Bronchial epithelial cell (primary cell): ENCODE data around the gene PMFBP1. TPM values are rescaled to one million over a fixed set of nuclear protein-coding genes. Genes with fewer than 3 reads are reported as not detected.
A peak's percentile ranks its signal among the peaks of the same experiment; 100 is the strongest.

Source experiments
- DNase-seq: peaks from one replicate; pipeline ENCODE4 v3.0.0-alpha.2; 2010; ENCODE audit warnings: low read depth
- FAIRE-seq: peaks from 2 replicates; lab custom pipeline; 2011; peaks lifted over from hg19 to GRCh38; lab: Jason Lieb, UNC
- H3K27me3 ChIP-seq: 2 replicates; pipeline ENCODE4 v1.5.1; 2011; ENCODE audit warnings: low read length; ENCODE audit not compliant: control insufficient read depth, insufficient read depth
- H3K36me3 ChIP-seq: 2 replicates; pipeline ENCODE4 v1.5.1; 2011; ENCODE audit warnings: low read length; ENCODE audit not compliant: control insufficient read depth, insufficient read depth
- H3K4me3 ChIP-seq: 2 replicates; pipeline ENCODE4 v1.5.1; 2011; ENCODE audit warnings: mild to moderate bottlenecking, low read depth, low read length, control low read depth
- CTCF ChIP-seq: IDR thresholded peaks from 2 replicates; pipeline ENCODE4 v1.5.1; 2011; ENCODE audit warnings: mild to moderate bottlenecking, moderate library complexity, low read length, control low read depth, inconsistent platforms; ENCODE audit not compliant: insufficient read depth, severe bottlenecking
- total RNA-seq: library from RNA; depleted of rRNA; stranded (reverse); fragments of >200 nt; gene quantifications from 2 replicates; pipeline ENCODE4 v1.2.1, GENCODE V29; 2014

The PMFBP1 gene
- total RNA-seq, 1 donor from 2014 or later = 0.53 TPM

- no peak for FAIRE-seq
- no peak for DNase-seq
- no peak overlapping the region for H3K4me3 ChIP-seq
- no peak for TF ChIP-seq CTCF
- H3K27me3 ChIP-seq = no peaks in the 10 kb centered on the region
- H3K36me3 ChIP-seq = no peaks in the 10 kb centered on the region
Observed at GRCh38 chr16:72123426-72123825, 48.5 kb downstream of the PMFBP1 start.

DNA sequence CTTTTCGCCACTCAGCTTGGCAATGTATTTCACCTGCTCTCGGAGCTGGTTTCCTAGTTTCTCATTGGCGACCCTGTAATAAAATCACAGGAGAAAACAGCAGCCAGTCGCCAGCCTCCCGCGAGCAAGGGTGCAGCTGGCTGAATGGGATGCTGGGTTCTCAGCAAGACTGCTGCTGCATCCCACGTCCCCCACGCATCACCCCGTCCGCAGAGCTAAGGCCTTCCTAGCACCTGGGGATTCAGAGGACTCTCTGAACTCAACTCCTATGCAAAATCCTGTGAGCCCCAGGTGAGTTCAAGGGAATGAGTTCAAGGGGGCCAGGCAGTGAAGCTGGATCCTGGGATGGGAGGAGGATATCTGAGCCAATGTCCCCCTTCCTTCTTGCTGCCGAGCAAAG is 49.0 kb downstream of the PMFBP1 start:
- H3K36me3 ChIP-seq = no peaks in the 10 kb centered on the region
- TF ChIP-seq CTCF = no peak
- H3K4me3 ChIP-seq = no peak overlapping the region
- FAIRE-seq (no peak), DNase-seq (no peak)
- no peaks in the 10 kb centered on the region for H3K27me3 ChIP-seq

DNA sequence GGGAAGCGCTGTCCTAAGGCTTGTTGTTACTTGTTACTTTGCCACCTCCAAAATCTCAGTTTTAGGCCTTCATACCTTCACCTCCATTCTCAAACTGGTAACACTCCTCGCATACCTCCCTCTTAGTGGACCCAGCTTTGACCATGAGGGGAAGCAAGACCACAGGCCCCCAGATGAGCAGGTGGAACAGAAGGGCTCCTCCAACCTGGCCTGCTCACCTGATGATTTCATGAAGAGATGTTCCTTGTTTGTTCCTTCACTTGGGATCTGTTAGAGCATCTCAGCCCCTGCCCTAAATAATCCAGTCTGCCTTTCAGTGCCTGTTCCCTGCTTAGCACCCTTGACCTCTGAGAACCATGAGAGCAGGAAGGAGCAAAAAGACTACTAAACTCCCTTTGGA is 49.6 kb downstream of the PMFBP1 start:
- Histone ChIP-seq H3K27me3 (no peaks in the 10 kb centered on the region), H3K4me3 (no peak overlapping the region), H3K36me3 (no peaks in the 10 kb centered on the region)
- no peak for DNase-seq
- TF ChIP-seq CTCF = no peak
- FAIRE-seq = no peak

- FAIRE-seq (no peak), DNase-seq (no peak)
- no peak for TF ChIP-seq CTCF
- H3K36me3 ChIP-seq = no peaks in the 10 kb centered on the region
- H3K4me3 ChIP-seq = no peak overlapping the region
- H3K27me3 ChIP-seq = no peaks in the 10 kb centered on the region
Observed at GRCh38 chr16:72120026-72120425, 51.9 kb downstream of the PMFBP1 start.

DNA sequence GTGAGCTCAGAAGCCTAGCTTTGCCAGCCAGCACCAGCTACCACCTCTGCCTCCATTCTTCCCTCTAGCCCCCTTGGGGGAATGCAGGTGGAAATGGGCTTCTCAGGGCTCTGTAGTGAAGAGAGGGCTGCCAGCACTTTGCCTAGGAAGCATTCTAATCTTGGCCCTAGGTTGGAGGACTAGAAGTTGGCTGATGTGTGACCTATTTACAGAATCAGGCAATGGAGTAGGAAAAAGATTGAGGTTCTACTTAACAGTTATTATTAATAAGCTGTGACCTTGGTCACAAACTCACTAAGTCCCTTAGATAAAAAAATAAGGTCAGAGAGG is 58.4 kb downstream of the PMFBP1 start:
- H3K27me3 ChIP-seq = no peaks in the 10 kb centered on the region
- no peak overlapping the region for H3K4me3 ChIP-seq
- peaks cover 14% of the 10 kb centered on the region for H3K36me3 ChIP-seq
- TF ChIP-seq CTCF = no peak
- DNase-seq (no peak), FAIRE-seq (no peak)

DNA sequence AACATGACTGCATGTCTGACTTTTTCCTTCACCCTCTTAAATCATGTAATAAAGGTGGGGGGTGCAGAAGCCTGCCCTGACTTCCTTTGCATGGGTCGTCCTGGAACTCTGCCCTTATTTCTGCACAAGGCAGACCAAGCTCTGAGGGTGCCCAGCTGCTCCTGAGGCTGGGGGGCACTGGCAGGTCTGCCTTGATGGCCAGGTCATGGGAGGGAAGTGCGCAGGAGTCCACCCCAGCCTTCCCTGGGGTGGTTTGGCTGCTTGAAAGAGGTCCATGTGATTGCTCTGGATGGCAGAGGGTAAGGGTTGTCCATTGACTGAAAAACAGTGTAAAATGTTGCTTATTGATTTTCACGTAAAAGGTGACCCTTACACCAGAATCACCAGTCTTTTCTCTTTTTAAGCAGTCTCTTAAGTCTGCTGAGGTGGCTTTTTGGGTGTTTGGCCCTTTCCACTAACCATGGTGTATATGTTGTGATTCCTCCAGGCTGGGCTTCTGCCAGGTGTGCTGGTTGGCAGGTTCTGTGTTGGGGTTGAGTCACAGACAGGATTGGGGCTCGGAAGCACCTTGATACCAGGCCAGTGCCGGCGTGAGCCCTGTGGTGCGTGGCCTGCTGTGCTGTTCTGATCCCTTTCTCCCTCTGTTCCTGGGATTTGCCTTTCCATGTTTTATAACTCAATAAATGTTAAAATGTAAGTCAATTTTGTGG is 58.9 kb downstream of the PMFBP1 start:
- Histone ChIP-seq H3K4me3 (no peak overlapping the region), H3K27me3 (no peaks in the 10 kb centered on the region), H3K36me3 (peaks cover 16% of the 10 kb centered on the region)
- no peak for TF ChIP-seq CTCF
- peak; percentile 11 for DNase-seq
- FAIRE-seq = no peak
